ENCODE results near the gene ALK.

ALK gene

GRCh38 chr2:29155578-29155977, 765.8 kb downstream of the ALK start:
- DNase-seq (ENCODE audit: low read depth): no peak

DNA sequence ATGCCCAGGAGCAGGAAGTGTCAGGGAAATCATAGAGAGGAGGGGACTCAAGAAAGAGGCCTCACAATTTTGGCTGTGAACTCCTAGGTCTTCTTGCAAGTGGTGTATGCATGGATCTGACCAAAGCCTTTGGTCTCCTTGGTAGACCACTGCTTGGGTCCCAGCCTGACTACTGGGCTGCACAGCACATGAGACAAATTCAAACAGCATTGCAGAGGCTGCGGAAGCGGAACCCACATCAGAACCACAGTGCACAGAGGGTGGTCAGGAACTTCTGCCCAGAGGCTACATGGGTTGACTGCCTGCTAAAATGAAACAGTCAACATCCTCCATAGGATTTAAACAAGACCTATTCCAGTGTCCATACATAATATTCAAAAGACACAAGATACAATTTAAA, 766.8 kb downstream of the ALK start:
- DNase-seq (ENCODE audit: low read depth): no peak

GRCh38 chr2:29147963-29148362, 773.4 kb downstream of the ALK start:
- no peak for DNase-seq (ENCODE audit: low read depth)

DNA sequence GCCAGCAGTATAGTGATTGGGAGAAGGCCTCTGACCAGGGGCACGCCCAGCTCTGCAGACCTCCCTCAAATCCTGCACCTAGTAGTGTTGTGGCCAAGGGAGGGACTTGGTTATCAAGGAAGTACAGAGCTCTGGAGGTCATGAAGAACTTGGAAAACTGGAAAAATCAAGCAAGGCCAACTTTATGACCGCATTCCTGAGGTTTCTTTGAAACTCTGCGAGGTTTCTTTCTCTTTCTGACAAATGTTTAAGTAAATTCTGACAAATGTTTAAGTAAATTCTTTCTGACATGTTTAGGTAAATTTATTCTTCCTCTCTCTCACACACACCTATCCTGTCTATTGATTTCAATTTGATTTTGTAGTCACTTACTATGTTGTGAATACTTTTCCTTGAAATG, 775.2 kb downstream of the ALK start:
- DNase-seq (ENCODE audit: low read depth): no peak

DNA sequence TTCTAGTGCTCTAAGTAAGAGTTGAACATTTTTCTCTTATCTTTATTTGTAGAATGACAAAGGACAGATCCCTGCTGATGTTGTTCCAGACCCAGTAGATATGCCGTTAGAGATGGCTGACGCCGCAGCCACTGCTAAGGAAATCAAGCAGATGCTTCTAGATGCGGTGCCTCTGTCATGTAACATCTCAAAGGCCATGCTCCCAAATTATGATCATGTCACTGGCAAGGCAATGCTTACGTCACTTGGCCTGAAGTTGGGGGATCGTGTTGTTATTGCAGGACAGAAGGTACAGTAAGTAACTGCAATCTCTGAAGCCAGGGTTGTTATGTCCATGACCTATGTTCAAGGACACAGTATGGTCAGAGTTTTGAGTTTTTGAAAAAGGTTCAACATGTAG, 777.7 kb downstream of the ALK start:
- DNase-seq (ENCODE audit: low read depth): no peak

Measured in non-pigmented ciliary epithelial cell (primary cell).